ENCODE results near the gene USP6.
"Not testable (repeated sequence)": the region's sequence is repeated elsewhere in the genome, so short reads cannot be mapped to it uniquely, and the experiment has no call there.

Gene USP6

GRCh38 chr17:5164436-5164835 is 48.6 kb downstream of the USP6 start:
- TF ChIP-seq CTCF (conservative IDR thresholded peaks at IDR 0.05; ENCODE audit: low read depth), result no peak
- CTCF ChIA-PET, result no interaction called here
- no peak for DNase-seq (ENCODE audit: low spot score)
- POLR2A ChIA-PET (ENCODE audit: low non-redundant PET), result no interaction called here
- H3K27ac ChIP-seq, result no peak overlapping the region

GRCh38 chr17:5165791-5166564 is 50.1 kb downstream of the USP6 start:
- H3K27ac ChIP-seq; CTCF ChIA-PET; DNase-seq (ENCODE audit: low spot score); POLR2A ChIA-PET (ENCODE audit: low non-redundant PET): not testable (repeated sequence)

GRCh38 chr17:5175027-5175426 is 59.2 kb downstream of the USP6 start:
- CTCF ChIA-PET; DNase-seq (ENCODE audit: low spot score); POLR2A ChIA-PET (ENCODE audit: low non-redundant PET); H3K27ac ChIP-seq: not testable (repeated sequence)

GRCh38 chr17:5179003-5179402 is 63.2 kb downstream of the USP6 start:
- no peak overlapping the region for H3K27ac ChIP-seq
- DNase-seq (ENCODE audit: low spot score), result no peak
- ChIA-PET CTCF (no interaction called here), POLR2A (ENCODE audit: low non-redundant PET) (no interaction called here)
- no peak for TF ChIP-seq CTCF (conservative IDR thresholded peaks at IDR 0.05; ENCODE audit: low read depth)

GRCh38 chr17:5181509-5182305 is 65.9 kb downstream of the USP6 start:
- POLR2A ChIA-PET (ENCODE audit: low non-redundant PET), result no interaction called here
- no peak for TF ChIP-seq CTCF (conservative IDR thresholded peaks at IDR 0.05; ENCODE audit: low read depth)
- CTCF ChIA-PET, result no interaction called here
- no peak overlapping the region for H3K27ac ChIP-seq
- DNase-seq (ENCODE audit: low spot score), result no peak

- POLR2A ChIA-PET (ENCODE audit: low non-redundant PET), result no interaction called here
- CTCF ChIA-PET, result no interaction called here
- no peak for TF ChIP-seq CTCF (conservative IDR thresholded peaks at IDR 0.05; ENCODE audit: low read depth)
- DNase-seq (ENCODE audit: low spot score), result no peak
- H3K27ac ChIP-seq, result no peak overlapping the region
Observed at GRCh38 chr17:5182597-5183409, 67.0 kb downstream of the USP6 start.

- TF ChIP-seq CTCF (conservative IDR thresholded peaks at IDR 0.05; ENCODE audit: low read depth), result no peak
- ChIA-PET POLR2A (ENCODE audit: low non-redundant PET) (no interaction called here), CTCF (interaction anchor here (0.6 kb wide), 1 partner anchor 97 kb away, joined by 3 read pairs; no protein-coding TSS in a partner anchor)
- DNase-seq (ENCODE audit: low spot score), result no peak
- no peak overlapping the region for H3K27ac ChIP-seq
Observed at GRCh38 chr17:5183410-5183793, 67.6 kb downstream of the USP6 start.
